ENCODE data around the gene SOBP.

GRCh38 chr6:107571354-107571753 lies 81.4 kb downstream of the SOBP start:
- TF ChIP-seq FOS (IDR thresholded peaks at IDR 0.05; ENCODE audit: borderline replicate concordance, insufficient read depth, low read length) (no peak), CTCF (IDR thresholded peaks at IDR 0.05; ENCODE audit: extremely low read depth in 1 of 2, insufficient read depth in 1 of 2, low read depth in 1 of 2, low read length in 2 of 2) (no peak), POLR2A (IDR thresholded peaks at IDR 0.05; ENCODE audit: low read depth, low read length) (no peak), MYC (IDR thresholded peaks at IDR 0.05; ENCODE audit: low read depth, low read length) (no peak), EZH2 (IDR thresholded peaks at IDR 0.05; ENCODE audit: borderline replicate concordance, low read depth, low read length, severe bottlenecking) (no peak), POLR2AphosphoS5 (IDR thresholded peaks at IDR 0.05; ENCODE audit: insufficient read depth, low read depth, low read length) (no peak)
